ENCODE data around the gene SLC11A2.

GRCh38 chr12:50951112-50951511 lies 75.1 kb downstream of the SLC11A2 start:
- no peak for TF ChIP-seq POLR2A (IDR thresholded peaks at IDR 0.05; ENCODE audit: low read length)
- no peak for TF ChIP-seq GATA1 (IDR thresholded peaks at IDR 0.05; ENCODE audit: low read depth, low read length)
